ENCODE measurements around the gene LAPTM5. TPM values are rescaled to one million over a fixed set of nuclear protein-coding genes. Genes with fewer than 3 reads are reported as not detected.

The LAPTM5 gene
- total RNA-seq, 1 donor from 2014 or later = 0.56 TPM

GRCh38 chr1:30786264-30786991 is 28.9 kb upstream of the LAPTM5 start:
- peaks cover 6% of the 10 kb centered on the region for H3K27me3 Mint-ChIP-seq (ENCODE audit: unreplicated experiment)
- DNase-seq = no peak
- no peak overlapping the region for H3K27ac Mint-ChIP-seq (ENCODE audit: unreplicated experiment)
- peaks cover 14% of the 10 kb centered on the region for H3K4me1 Mint-ChIP-seq (ENCODE audit: low read depth, unreplicated experiment)
- no peaks in the 10 kb centered on the region for H3K36me3 Mint-ChIP-seq (ENCODE audit: unreplicated experiment)
- TF ChIP-seq, protein P1, sequence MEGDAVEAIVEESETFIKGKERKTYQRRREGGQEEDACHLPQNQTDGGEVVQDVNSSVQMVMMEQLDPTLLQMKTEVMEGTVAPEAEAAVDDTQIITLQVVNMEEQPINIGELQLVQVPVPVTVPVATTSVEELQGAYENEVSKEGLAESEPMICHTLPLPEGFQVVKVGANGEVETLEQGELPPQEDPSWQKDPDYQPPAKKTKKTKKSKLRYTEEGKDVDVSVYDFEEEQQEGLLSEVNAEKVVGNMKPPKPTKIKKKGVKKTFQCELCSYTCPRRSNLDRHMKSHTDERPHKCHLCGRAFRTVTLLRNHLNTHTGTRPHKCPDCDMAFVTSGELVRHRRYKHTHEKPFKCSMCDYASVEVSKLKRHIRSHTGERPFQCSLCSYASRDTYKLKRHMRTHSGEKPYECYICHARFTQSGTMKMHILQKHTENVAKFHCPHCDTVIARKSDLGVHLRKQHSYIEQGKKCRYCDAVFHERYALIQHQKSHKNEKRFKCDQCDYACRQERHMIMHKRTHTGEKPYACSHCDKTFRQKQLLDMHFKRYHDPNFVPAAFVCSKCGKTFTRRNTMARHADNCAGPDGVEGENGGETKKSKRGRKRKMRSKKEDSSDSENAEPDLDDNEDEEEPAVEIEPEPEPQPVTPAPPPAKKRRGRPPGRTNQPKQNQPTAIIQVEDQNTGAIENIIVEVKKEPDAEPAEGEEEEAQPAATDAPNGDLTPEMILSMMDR (IDR thresholded peaks at IDR 0.05; ENCODE audit: partially characterized antibody, unreplicated experiment) = no peak
- no peaks in the 10 kb centered on the region for H3K9me3 Mint-ChIP-seq (ENCODE audit: unreplicated experiment)
- no peak overlapping the region for H3K4me3 Mint-ChIP-seq (ENCODE audit: unreplicated experiment)

GRCh38 chr1:30785714-30786113 is 28.1 kb upstream of the LAPTM5 start:
- Mint-ChIP-seq H3K4me3 (ENCODE audit: unreplicated experiment) (no peak overlapping the region), H3K9me3 (ENCODE audit: unreplicated experiment) (no peaks in the 10 kb centered on the region), H3K36me3 (ENCODE audit: unreplicated experiment) (no peaks in the 10 kb centered on the region), H3K27ac (ENCODE audit: unreplicated experiment) (no peak overlapping the region), H3K4me1 (ENCODE audit: low read depth, unreplicated experiment) (peaks cover 14% of the 10 kb centered on the region), H3K27me3 (ENCODE audit: unreplicated experiment) (peaks cover 6% of the 10 kb centered on the region)
- TF ChIP-seq, protein P1 (IDR thresholded peaks at IDR 0.05; ENCODE audit: partially characterized antibody, unreplicated experiment) = no peak
- DNase-seq = no peak

DNA sequence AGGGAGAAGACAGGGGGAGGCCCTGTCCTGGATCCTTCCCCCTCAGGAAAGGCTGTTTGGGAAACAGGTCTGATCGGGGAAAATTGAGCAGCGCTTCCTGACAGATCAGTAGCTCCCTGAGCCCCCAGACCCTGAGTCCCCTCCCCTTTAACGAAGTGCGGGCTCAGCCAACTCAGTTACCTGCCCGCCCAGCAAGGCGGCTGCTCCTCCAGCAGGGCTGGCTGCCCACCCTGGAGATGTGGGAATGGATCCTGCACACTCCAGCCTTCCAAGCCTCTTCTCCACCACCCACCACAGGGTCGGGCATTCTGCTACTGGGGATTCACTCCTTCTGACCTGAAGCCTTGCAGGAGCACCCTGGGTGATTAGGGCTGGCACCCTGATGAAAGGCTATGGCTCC is 27.6 kb upstream of the LAPTM5 start:
- H3K27ac Mint-ChIP-seq (ENCODE audit: unreplicated experiment) = no peak overlapping the region
- no peak for DNase-seq
- peaks cover 14% of the 10 kb centered on the region for H3K4me1 Mint-ChIP-seq (ENCODE audit: low read depth, unreplicated experiment)
- H3K4me3 Mint-ChIP-seq (ENCODE audit: unreplicated experiment) = no peak overlapping the region
- no peaks in the 10 kb centered on the region for H3K36me3 Mint-ChIP-seq (ENCODE audit: unreplicated experiment)
- TF ChIP-seq, protein P1 (IDR thresholded peaks at IDR 0.05; ENCODE audit: partially characterized antibody, unreplicated experiment) = no peak
- no peaks in the 10 kb centered on the region for H3K9me3 Mint-ChIP-seq (ENCODE audit: unreplicated experiment)
- H3K27me3 Mint-ChIP-seq (ENCODE audit: unreplicated experiment) = peaks cover 6% of the 10 kb centered on the region

DNA sequence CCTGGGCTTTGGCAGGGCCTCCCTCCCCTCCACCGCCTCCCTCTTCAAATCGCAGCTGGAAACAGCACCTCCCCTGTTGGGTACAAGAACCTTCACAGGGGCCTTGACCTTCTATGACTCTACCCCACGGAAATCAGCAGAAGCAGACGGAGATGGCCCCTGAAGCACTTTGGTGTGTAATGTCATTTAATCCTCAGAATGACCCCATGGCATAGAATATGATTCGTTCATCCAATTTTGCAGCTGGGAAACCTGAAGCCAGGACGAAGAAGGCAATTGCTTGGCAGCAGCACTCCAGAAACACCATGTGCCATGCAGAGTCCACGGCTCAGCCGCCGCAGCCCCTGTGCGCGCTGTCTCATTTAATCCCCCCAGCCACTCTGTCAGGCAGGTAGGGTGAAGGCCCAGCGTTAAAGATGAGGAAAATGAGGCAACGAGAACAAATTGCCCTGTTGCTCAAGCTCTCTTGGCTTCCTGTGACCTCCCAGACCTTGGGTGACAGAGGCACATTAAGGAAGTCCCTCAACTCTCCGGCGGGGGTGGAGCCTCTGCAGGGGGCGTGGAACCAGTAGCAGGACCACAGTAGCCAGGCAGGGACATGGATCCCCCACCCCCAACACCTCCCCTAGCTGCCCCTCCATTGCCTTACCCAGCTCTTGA is 25.8 kb upstream of the LAPTM5 start:
- H3K27me3 Mint-ChIP-seq (ENCODE audit: unreplicated experiment) = peaks cover 4% of the 10 kb centered on the region
- H3K4me3 Mint-ChIP-seq (ENCODE audit: unreplicated experiment) = no peak overlapping the region
- TF ChIP-seq, protein P1 (IDR thresholded peaks at IDR 0.05; ENCODE audit: partially characterized antibody, unreplicated experiment) = no peak
- no peaks in the 10 kb centered on the region for H3K36me3 Mint-ChIP-seq (ENCODE audit: unreplicated experiment)
- H3K9me3 Mint-ChIP-seq (ENCODE audit: unreplicated experiment) = no peaks in the 10 kb centered on the region
- DNase-seq = no peak
- no peak overlapping the region for H3K27ac Mint-ChIP-seq (ENCODE audit: unreplicated experiment)
- peaks cover 16% of the 10 kb centered on the region for H3K4me1 Mint-ChIP-seq (ENCODE audit: low read depth, unreplicated experiment)
